ENCODE data around the gene GTPBP4. TPM values are rescaled to one million over a fixed set of nuclear protein-coding genes. Genes with fewer than 3 reads are reported as not detected.

GTPBP4 gene
- total RNA-seq, 1 donor from 2014 or later, result 194 TPM

DNA sequence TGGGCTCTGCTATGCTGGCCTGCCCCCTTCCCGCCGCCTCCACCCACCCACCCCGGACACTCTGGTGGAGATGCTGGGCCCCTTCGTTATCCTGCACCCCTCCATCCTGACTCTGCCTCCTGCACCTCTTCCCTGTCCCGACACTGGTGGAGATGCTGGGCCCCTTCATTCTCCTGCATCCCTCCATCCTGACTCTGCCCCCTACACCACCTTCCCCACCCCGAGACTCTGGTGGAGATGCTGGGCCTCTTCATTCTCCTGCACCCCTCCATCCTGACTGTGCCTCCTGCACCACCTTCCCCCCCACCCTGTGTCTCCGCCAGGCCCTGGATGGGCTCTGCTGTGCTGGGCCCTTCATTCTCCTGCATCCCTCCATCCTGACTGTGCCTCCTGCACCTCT lies 22.5 kb downstream of the GTPBP4 start:
- intact Hi-C loops (cut with micrococcal nuclease), result loop anchor here (1.0 kb wide), 2 partner anchors 22 to 38 kb away; partner anchors contain the start of gene GTPBP4
- peak overlapping the region; percentile 97 for H3K27ac Mint-ChIP-seq
- H3K9me3 Mint-ChIP-seq, result peaks cover 4% of the 10 kb centered on the region
- peaks cover 21% of the 10 kb centered on the region for H3K4me1 Mint-ChIP-seq
- DNase-seq, result no peak
- peak overlapping the region; percentile 51 for H3K4me3 Mint-ChIP-seq
- no peaks in the 10 kb centered on the region for H3K27me3 Mint-ChIP-seq
- peaks cover 88% of the 10 kb centered on the region for H3K36me3 Mint-ChIP-seq (ENCODE audit: low read depth)

DNA sequence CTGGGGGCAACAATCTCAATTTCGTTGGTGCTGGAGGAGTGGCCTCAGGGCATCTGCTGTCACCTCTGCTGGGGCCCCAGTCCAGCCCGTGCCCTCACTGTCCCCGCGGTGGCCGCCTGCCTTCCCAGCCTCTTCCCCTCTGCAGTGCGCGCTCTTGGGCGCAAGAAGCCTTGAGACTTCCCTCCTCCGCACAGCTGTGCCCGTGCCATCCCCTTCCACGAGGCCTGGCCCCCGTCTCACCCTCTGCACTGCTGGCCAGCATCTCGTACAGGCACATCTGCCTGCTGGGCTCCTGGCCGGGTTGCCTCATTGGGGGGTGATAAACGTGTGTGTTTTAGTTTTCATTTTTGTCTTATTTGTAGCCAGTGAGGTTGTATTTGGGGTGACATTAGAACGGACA lies 23.5 kb downstream of the GTPBP4 start:
- H3K27me3 Mint-ChIP-seq, result no peaks in the 10 kb centered on the region
- peaks cover 21% of the 10 kb centered on the region for H3K4me1 Mint-ChIP-seq
- peaks cover 4% of the 10 kb centered on the region for H3K9me3 Mint-ChIP-seq
- H3K4me3 Mint-ChIP-seq, result no peak overlapping the region
- intact Hi-C loops (cut with micrococcal nuclease), result no loop called here
- peak overlapping the region; percentile 97 for H3K27ac Mint-ChIP-seq
- H3K36me3 Mint-ChIP-seq (ENCODE audit: low read depth), result peaks cover 87% of the 10 kb centered on the region
- no peak for DNase-seq

DNA sequence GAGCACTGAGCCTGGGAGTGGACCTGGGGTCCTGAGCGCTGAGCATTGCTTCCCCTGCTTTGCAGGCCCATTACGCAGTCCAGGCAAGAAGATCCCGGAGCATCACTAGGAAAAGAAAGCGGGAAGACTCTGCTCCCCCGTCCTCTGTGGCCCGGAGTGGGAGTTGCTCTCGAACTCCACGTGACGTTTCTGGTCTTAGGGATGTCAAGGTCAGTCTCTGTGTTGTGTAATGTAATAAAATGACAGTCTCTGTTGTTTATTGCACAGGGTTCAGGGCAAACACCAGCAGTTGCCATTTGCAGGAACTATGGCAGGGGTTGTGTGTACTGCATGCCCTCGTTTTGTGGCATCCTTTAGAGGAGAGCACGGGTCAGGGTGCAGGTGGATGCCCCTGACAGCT lies 27.5 kb downstream of the GTPBP4 start:
- intact Hi-C loops (cut with micrococcal nuclease), result no loop called here

DNA sequence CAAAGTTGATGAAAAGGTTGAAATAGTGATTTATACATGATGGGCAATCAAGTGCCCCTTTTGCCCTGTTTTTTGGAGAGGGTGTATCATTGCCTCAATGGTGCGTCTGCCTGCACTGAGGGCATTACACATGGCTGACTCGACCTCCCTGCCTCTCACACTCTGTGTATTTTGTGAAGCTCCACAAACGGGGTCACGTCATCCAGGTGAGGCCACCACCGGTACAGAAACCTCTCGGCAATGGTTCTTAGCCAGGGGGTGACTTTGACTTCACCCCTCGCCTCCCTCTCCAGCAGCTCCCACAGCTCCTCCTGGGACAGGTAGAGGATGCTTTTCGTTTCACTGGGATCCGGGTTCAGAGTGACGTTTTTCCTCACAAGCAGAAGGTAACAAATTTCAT lies 31.1 kb downstream of the GTPBP4 start:
- no peaks in the 10 kb centered on the region for H3K9me3 Mint-ChIP-seq
- no peak overlapping the region for H3K27ac Mint-ChIP-seq
- H3K27me3 Mint-ChIP-seq, result no peaks in the 10 kb centered on the region
- no peak overlapping the region for H3K4me3 Mint-ChIP-seq
- intact Hi-C loops (cut with micrococcal nuclease), result no loop called here
- DNase-seq, result no peak
- peaks cover 54% of the 10 kb centered on the region for H3K36me3 Mint-ChIP-seq (ENCODE audit: low read depth)
- H3K4me1 Mint-ChIP-seq, result no peaks in the 10 kb centered on the region

More for the DNA sequence above, 27.5 kb downstream of the GTPBP4 start:
- Mint-ChIP-seq H3K9me3 (no peaks in the 10 kb centered on the region), H3K36me3 (ENCODE audit: low read depth) (peaks cover 78% of the 10 kb centered on the region), H3K27ac (no peak overlapping the region), H3K27me3 (no peaks in the 10 kb centered on the region), H3K4me1 (peaks cover 7% of the 10 kb centered on the region), H3K4me3 (no peak overlapping the region)
- no peak for DNase-seq

DNA sequence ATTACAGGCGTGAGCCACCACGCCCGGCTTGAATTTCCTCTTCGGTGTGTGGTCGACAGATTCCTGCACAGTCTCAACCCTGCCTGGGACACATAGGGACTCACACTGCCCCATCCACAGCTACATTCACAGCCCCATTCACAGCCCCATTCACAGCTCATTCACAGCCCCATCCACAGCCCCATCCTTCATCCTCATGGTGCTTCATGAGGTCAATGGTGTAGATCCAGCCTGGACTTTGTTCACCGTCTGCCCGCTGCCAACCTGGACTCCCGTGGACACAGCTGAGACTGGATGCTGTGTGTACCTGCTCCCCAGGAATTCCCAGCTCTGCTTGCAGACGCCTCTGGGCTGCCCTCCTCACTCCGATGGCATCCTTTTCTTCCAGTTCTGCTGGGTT lies 32.2 kb downstream of the GTPBP4 start:
- Mint-ChIP-seq H3K27ac (no peak overlapping the region), H3K27me3 (no peaks in the 10 kb centered on the region)

DNA sequence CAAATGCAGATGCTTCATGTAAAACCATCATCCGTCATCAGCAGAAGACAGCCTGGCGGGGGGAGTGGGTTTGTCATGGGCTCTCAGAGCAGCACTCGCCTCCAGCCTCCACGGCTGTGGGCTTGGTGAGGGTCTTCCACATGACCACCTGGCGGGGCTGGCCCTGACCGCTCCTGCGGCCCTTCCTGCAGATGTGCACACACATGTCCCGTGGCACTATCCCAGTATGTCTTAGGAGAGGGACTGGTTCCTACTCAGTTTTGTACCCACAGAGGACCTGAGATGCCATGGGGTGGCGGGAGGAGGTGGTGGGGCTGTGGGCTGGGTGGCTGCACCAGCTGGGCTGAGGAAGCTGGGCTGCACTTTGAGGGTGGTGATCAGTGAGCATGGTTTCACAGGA lies 32.7 kb downstream of the GTPBP4 start:
- Mint-ChIP-seq H3K27me3 (no peaks in the 10 kb centered on the region), H3K4me3 (no peak overlapping the region), H3K36me3 (ENCODE audit: low read depth) (peaks cover 51% of the 10 kb centered on the region), H3K9me3 (no peaks in the 10 kb centered on the region), H3K27ac (peak overlapping the region; percentile 51), H3K4me1 (no peaks in the 10 kb centered on the region)
- DNase-seq, result no peak
- intact Hi-C loops (cut with micrococcal nuclease), result no loop called here

More for the DNA sequence above, 32.2 kb downstream of the GTPBP4 start:
- H3K9me3 Mint-ChIP-seq, result no peaks in the 10 kb centered on the region
- H3K36me3 Mint-ChIP-seq (ENCODE audit: low read depth), result peaks cover 53% of the 10 kb centered on the region
- no peaks in the 10 kb centered on the region for H3K4me1 Mint-ChIP-seq
- H3K4me3 Mint-ChIP-seq, result no peak overlapping the region
- intact Hi-C loops (cut with micrococcal nuclease), result no loop called here
- DNase-seq, result no peak

DNA sequence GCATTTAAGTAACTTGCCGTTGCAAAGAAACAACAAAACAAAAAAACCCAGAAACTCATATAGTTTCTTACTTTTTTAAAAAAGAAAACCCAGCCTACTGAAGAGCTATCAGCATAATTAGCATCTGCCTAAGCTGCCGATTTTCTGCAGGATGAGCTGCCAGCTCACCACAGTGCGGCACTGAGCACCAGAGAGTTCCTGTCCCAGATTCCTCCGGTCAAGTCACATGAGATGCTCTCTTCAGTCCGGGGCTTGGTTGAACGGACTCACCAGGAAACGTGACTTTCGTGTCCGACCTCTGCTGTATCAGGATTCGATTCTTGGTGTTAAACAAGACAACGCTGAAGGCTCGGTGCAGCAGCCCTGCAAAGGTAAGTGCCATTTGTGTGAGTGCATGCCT lies 34.2 kb downstream of the GTPBP4 start:
- DNase-seq, result no peak
- peaks cover 41% of the 10 kb centered on the region for H3K36me3 Mint-ChIP-seq (ENCODE audit: low read depth)
- no peaks in the 10 kb centered on the region for H3K27me3 Mint-ChIP-seq
- no peaks in the 10 kb centered on the region for H3K4me1 Mint-ChIP-seq
- intact Hi-C loops (cut with micrococcal nuclease), result loop anchor here (2.0 kb wide), 1 partner anchor 14 kb away; no protein-coding TSS in a partner anchor
- no peaks in the 10 kb centered on the region for H3K9me3 Mint-ChIP-seq
- no peak overlapping the region for H3K27ac Mint-ChIP-seq
- no peak overlapping the region for H3K4me3 Mint-ChIP-seq

DNA sequence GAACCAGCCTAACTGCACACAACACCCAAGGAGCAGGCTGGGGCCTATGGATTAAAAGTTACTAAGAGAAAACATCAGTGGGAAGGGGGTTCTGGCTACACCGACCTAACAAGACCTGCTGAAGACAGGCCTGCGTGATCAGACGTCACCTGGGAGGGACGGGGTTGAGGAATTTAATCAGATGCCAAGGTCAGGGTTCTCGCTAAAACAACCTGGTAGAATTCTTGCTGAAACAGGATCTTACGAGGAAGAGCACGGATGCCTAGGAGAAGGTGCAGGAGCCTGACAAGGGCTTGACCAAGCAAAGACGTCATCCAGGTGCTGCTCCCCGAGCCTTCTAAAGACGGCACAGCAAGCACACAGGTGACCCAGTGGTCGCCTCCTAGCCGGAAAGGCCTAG lies 35.9 kb downstream of the GTPBP4 start:
- H3K27me3 Mint-ChIP-seq, result no peaks in the 10 kb centered on the region
- no peak overlapping the region for H3K27ac Mint-ChIP-seq
- intact Hi-C loops (cut with micrococcal nuclease), result no loop called here
- H3K4me1 Mint-ChIP-seq, result no peaks in the 10 kb centered on the region
- DNase-seq, result no peak
- H3K9me3 Mint-ChIP-seq, result no peaks in the 10 kb centered on the region
- H3K36me3 Mint-ChIP-seq (ENCODE audit: low read depth), result peaks cover 34% of the 10 kb centered on the region
- H3K4me3 Mint-ChIP-seq, result no peak overlapping the region

DNA sequence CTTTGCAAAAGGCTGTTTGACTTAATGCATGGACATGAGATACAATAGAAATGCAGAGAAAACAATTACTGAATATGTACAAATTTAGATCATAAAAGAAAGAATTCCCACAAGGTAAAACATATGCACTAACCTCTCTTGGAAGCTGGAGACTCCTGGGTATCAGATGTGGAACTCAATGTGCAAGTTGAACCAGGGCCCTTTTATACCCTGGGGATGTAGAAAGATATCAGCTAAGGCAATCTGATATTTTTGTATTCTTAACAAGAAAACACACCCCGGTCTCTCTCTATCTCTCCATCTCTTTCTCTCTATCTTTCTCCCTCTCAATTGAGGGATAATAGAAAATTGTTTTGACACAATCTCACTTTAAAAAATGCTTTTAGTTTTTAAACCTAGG lies 37.4 kb downstream of the GTPBP4 start, which contains the start of gene IDI2:
Gene IDI2 (minus strand): TSS at position 177 of the 400 bp plus-strand sequence. CDS start 1,136 bp downstream, outside the sequence.
- no peak within 1 kb of the TSS for H3K27ac Mint-ChIP-seq
- peaks cover 22% of the 10 kb centered on the region for H3K36me3 Mint-ChIP-seq (ENCODE audit: low read depth)
- DNase-seq, result no peak
- intact Hi-C loops (cut with micrococcal nuclease), result no loop called here
- no peaks in the 10 kb centered on the region for H3K27me3 Mint-ChIP-seq
- H3K4me1 Mint-ChIP-seq, result no peaks in the 10 kb centered on the region
- no peak within 1 kb of the TSS for H3K4me3 Mint-ChIP-seq
- no peaks in the 10 kb centered on the region for H3K9me3 Mint-ChIP-seq

DNA sequence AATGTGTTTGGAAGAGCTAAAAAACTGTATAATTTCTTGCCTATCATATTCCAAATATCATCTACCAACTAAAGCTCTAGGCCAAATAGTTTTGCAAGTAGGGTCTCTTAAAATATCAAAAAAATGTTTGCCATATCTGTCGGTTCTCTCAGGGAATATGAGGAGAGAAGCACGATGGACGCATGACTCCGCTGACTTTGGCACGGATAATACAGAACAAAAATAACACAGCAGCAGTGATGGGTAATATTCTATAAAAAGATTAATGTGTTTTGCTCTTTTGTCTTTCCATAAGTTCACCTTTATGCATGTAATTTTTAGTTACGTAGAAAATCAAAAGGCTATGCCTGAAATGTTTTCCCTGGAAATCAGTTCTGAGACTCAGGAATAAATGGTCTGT lies 38.3 kb downstream of the GTPBP4 start:
- Mint-ChIP-seq H3K9me3 (no peaks in the 10 kb centered on the region), H3K36me3 (ENCODE audit: low read depth) (peaks cover 14% of the 10 kb centered on the region), H3K4me3 (no peak overlapping the region), H3K27ac (no peak overlapping the region), H3K27me3 (no peaks in the 10 kb centered on the region), H3K4me1 (no peaks in the 10 kb centered on the region)
- intact Hi-C loops (cut with micrococcal nuclease), result no loop called here
- DNase-seq, result no peak

DNA sequence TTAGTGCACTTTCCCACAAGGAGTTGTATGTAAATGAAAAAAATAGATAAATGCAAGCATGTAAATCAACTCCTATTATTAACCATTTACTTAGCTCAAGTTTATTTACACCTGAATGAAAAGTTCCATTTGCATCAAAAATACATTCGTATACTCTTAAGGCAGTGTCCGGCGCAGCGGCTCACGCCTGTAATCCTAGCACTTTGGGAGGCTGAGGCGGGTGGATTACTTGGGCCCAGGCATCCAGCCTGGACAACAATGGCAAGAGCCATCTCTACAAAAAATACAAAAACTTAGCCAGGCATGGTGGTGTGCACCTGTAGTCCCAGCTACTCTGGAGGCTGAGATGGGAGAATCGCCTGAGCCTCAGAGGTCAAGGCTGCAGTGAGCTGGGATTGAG lies 41.6 kb downstream of the GTPBP4 start:
- Mint-ChIP-seq H3K36me3 (ENCODE audit: low read depth) (peaks cover 15% of the 10 kb centered on the region), H3K27ac (no peak overlapping the region), H3K4me1 (no peaks in the 10 kb centered on the region), H3K9me3 (no peaks in the 10 kb centered on the region), H3K4me3 (no peak overlapping the region), H3K27me3 (no peaks in the 10 kb centered on the region)
- DNase-seq, result no peak
- intact Hi-C loops (cut with micrococcal nuclease), result no loop called here

DNA sequence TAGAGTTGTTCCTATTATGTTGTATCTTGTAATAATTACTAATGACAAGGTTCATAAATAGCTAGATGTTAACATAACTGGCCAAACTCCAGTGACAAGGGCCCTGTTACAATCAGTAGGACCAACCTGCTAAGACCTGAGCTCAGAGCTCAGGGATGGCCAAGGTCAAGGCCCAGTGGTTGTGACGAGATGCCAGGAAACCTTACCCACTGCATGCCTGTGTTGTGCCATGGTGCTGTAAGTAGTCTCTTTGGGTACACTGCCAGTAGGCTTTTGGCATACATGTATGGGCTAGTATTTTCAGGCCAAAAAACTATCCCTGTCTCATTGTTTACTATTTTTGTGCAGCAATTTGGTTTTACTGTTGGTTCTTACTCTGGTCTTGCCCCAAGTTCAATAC lies 45.4 kb downstream of the GTPBP4 start:
- H3K27me3 Mint-ChIP-seq, result no peaks in the 10 kb centered on the region
- no peak overlapping the region for H3K27ac Mint-ChIP-seq
- no peak overlapping the region for H3K4me3 Mint-ChIP-seq
- intact Hi-C loops (cut with micrococcal nuclease), result no loop called here
- H3K9me3 Mint-ChIP-seq, result no peaks in the 10 kb centered on the region
- H3K4me1 Mint-ChIP-seq, result peaks cover 11% of the 10 kb centered on the region
- no peak for DNase-seq
- peaks cover 30% of the 10 kb centered on the region for H3K36me3 Mint-ChIP-seq (ENCODE audit: low read depth)

DNA sequence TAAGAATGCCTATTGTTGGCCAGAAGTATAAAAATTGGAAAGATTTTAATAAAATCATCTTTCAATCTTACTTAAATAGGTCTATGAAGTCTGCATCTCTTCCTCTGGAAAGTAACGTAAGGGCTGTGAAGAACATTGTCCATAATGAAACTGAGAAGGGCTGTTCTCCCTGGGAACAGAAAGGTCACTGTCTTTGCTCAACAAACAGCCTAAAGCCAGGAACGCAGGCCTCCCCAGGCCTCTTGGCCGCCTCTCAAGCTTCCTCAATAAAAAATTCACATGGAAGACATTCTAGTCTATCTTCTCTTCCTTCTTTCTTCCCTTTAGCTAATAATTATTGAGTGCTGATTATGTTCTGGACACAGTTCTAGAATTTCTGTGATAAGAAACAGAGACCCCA lies 46.5 kb downstream of the GTPBP4 start:
- H3K4me1 Mint-ChIP-seq, result peaks cover 11% of the 10 kb centered on the region
- H3K36me3 Mint-ChIP-seq (ENCODE audit: low read depth), result peaks cover 30% of the 10 kb centered on the region
- H3K27me3 Mint-ChIP-seq, result no peaks in the 10 kb centered on the region
- H3K27ac Mint-ChIP-seq, result no peak overlapping the region
- H3K9me3 Mint-ChIP-seq, result no peaks in the 10 kb centered on the region
- intact Hi-C loops (cut with micrococcal nuclease), result no loop called here
- no peak for DNase-seq
- H3K4me3 Mint-ChIP-seq, result no peak overlapping the region

DNA sequence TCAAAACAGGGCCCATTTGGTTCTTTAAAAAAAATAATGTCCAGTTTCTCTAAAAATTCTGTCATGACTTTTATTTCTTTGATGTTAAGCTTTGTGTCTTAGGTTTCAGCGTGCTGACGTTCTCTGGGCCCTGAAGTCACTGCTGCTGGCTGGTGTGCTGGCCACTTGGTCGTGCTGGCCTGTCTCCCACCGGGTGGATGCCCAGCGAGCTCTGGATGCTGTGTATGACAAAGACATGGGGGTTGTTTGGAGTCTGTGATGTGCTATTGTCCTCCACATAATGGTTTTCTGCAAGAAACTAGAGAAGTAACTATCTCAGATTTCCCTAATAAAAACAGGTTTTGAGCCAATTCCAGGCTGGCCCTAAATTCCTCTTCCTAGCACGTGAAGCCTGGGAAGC lies 47.0 kb downstream of the GTPBP4 start:
- Mint-ChIP-seq H3K9me3 (no peaks in the 10 kb centered on the region), H3K27me3 (no peaks in the 10 kb centered on the region), H3K27ac (no peak overlapping the region)

DNA sequence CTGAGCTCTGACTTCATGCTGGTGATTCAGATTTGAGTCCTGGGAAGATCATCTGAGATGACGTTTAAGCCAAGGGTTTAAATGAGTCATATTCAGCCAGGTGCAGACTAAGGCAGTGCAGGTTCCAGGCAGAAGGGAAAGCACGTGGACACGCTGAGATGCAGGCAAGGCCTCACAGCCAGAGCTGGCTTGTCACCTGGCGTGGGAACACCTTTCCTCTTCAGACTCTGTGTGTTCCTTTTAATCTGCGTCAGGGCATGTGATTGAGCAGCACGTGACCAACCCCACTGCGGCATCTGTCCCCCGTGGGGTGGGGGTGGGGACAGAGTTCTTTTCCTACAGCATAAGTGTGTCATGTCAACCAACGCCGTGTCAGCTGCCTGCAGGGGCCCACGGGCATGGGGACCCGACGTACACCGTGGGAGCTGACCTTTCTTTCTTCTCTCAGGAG lies 48.1 kb downstream of the GTPBP4 start:
- Mint-ChIP-seq H3K27ac (peak overlapping the region; percentile 38), H3K9me3 (no peaks in the 10 kb centered on the region)
- DNase-seq, result no peak

More for the DNA sequence above, 47.0 kb downstream of the GTPBP4 start:
- DNase-seq, result no peak
- Mint-ChIP-seq H3K4me1 (peaks cover 13% of the 10 kb centered on the region), H3K4me3 (no peak overlapping the region), H3K36me3 (ENCODE audit: low read depth) (peaks cover 33% of the 10 kb centered on the region)
- intact Hi-C loops (cut with micrococcal nuclease), result no loop called here

More for the DNA sequence above, 48.1 kb downstream of the GTPBP4 start:
- H3K4me1 Mint-ChIP-seq, result peaks cover 14% of the 10 kb centered on the region
- no peaks in the 10 kb centered on the region for H3K27me3 Mint-ChIP-seq
- no peak overlapping the region for H3K4me3 Mint-ChIP-seq
- peaks cover 43% of the 10 kb centered on the region for H3K36me3 Mint-ChIP-seq (ENCODE audit: low read depth)
- intact Hi-C loops (cut with micrococcal nuclease), result loop anchor here (2.0 kb wide), 1 partner anchor 14 kb away; no protein-coding TSS in a partner anchor
